GM20431 (cell line): ENCODE results near the gene LITAF.

ENCODE experiments used
- in situ Hi-C: fragments of 300-500 bp; cut with MseI, MboI; formaldehyde crosslinking; loops from one replicate; pipeline ENCODE4 v1.15.0; 2020; ENCODE audit warnings: low sequenced_read_pairs; ENCODE audit not compliant: unreplicated experiment

LITAF gene

GRCh38 chr16:11557801-11558200 lies 28.9 kb downstream of the LITAF start:
- in situ Hi-C loops = no loop called here

DNA sequence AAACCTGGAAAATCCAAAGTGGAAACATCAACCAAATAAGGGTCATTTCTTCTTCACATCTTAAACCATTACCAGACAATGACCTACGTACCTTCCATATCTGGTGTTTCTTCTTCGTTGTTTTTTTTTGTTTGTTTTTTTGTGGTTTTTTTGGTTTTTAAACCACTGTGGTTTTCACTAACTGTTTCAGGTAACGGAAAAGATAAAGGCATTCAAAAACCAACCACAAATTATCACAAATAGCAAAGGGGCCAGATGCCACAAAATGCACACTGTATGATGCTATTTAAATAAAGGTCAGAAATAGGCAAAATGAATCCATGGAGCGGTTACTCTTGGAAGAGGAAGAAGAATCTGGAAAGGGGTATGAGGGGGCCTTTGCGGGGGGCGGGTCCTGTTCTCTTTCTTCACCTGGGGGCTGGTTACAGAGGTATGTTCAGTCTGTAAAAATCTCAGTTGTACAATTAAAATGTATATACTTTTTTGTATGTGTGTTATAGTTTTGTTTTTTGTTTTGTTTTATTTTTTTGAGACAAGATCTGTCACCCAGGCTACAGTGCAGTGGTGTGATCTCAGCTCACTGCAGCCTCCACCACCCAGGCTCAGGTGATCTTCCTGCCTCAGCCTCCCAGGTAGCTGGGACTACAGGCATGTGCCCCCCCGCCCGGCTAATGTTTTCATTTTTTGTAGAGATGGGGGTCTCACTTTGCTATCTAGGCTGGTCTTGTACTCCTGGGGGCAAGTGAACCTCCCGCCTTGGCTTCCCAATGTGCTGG lies 29.6 kb downstream of the LITAF start:
- in situ Hi-C loops = no loop called here

DNA sequence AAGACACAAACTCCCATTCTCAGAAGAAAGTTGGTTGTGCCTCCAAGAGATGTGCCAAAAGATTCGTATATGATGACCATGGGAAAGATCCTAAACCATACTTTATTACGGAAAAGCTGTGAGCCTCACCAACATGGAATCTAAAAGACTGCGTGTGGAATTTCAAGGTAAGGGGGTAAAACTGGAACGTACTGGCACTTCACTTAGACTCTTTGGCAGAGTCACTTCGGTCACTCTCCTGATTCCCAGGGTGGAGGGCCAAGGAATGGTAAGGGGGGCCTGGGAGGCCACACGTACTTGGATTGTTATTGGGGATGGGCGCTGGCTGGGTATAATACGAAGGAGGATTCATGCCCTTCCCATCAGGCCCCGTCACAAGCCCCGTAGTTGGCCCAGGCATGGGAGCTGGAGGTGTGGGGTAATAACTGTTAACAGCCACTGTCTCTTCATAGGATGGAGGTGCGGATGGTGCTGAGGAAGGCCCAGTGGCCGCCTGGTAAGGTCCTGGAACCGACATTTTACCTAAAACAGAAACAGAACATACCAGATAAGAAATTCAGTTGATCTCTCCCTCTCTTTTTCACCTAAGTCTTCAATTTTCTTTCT lies 30.4 kb downstream of the LITAF start:
- in situ Hi-C loops = no loop called here

GRCh38 chr16:11554053-11554452 lies 32.7 kb downstream of the LITAF start:
- in situ Hi-C loops = no loop called here

GRCh38 chr16:11553371-11553770 lies 33.3 kb downstream of the LITAF start:
- in situ Hi-C loops = no loop called here

GRCh38 chr16:11552440-11552839 lies 34.3 kb downstream of the LITAF start:
- in situ Hi-C loops = no loop called here

GRCh38 chr16:11551842-11552241 lies 34.9 kb downstream of the LITAF start:
- in situ Hi-C loops = no loop called here

DNA sequence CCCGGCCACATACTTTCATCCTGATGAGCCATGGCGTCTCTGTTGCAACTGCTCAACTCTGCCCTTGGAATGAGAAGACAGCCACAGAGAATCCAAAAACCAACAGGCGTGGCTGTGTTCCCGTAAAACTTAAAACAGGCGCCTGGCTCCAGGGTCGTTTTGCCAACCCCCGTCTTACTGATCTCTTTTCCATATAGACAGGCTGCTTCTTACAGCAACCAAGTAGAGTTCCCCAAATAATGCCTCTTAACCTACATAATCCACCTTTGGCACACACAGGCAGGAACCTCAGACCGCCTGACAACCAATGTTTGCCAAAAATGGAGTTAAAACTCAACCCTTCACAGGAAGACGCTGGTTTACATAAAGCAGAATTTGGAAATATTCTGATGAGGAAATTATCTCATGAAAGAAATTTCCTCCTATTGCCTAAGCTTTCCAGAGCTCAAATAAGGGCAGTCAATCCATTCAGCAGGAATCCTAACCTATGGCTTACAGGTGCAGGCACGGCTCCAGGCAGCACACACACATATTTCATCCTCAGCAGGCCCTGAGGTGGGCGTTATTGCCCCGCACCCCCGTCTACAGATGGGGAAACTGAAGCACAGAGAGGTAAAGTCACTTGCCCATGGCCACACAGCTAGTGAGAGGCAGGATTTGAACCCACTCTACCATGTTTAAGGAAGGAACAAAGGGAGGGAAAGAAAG lies 35.8 kb downstream of the LITAF start:
- in situ Hi-C loops = no loop called here

- in situ Hi-C loops = loop anchor here (25.0 kb wide), 1 partner anchor 265 kb away; no protein-coding TSS in a partner anchor
These were observed 39.4 kb downstream of the LITAF start for GRCh38 chr16:11547118-11547916.

DNA sequence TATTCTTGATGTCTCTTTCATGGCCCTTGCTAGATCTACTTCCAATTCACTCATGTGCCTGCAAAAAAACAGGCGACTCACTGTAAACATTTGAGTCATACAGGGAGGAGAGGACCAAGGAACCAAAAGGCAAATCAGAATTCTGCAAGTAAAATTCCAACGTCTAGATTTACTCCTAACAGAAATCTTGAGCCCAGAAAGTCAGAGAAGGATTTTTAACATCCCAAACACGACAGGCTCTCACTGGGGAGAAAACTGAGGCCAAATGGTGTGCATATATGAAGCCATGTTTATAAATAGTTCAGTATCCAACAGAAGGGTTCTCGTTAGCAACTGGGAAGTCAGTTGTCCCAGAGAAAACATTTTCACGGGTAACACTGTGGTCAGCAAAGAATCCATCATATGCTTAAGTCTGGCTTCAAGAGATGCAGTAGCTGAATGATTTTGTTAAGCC lies 40.1 kb downstream of the LITAF start:
- in situ Hi-C loops = loop anchor here (25.0 kb wide), 1 partner anchor 266 kb away; no protein-coding TSS in a partner anchor

DNA sequence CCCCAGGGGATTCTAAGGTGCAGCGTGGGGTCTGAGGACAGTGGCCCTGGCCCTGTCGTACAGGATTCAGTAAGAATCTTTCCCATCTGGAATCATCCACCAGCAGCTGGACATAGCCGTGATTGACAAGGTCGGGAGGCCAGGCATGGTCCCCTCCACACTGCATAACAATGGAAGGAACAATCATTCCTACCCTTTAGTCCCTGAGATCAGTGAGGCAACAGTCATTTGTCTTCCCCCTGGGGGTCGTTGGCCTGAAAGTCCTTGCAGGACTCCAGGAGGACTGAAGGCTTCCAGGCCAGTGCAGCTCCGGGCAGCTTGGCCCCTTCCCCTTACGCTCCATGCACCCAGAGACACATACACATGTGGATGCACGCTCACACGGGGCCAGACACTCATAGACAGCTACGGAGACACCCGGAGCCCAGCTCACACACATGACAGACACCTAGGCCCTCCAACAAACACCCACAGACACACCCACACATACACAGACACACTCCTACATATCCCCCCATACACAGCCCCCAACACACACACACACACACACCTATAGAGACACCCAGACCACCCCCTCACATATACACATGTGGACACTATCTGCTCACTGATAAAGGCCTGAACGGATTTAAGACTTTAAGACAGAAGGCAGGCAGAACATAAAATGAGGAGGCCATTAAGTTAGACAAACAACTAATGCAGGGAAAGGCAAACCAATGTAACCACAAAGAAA lies 42.9 kb downstream of the LITAF start:
- in situ Hi-C loops = loop anchor here (25.0 kb wide), 1 partner anchor 268 kb away; no protein-coding TSS in a partner anchor

GRCh38 chr16:11542069-11542744 lies 44.5 kb downstream of the LITAF start:
- in situ Hi-C loops = loop anchor here (25.0 kb wide), 1 partner anchor 270 kb away; no protein-coding TSS in a partner anchor

DNA sequence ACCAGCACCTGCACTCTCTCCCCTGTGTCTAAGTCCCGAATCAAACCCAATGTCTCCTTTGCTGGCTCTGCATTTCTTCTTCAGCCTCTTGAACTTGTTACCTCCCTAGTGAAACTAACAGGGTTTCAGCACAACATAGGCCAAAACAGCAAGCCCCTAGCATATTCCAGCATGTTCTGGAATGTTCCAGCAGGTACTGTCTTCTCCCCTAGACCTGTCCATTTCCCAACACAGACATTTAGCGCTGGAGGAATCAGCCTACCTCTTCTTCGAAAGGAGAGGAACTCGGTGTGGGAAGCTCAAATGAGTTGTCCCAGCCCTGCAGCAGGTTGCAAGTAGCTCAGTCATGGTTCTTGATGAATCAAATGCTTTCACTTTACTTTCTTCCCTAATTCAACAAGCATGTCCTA lies 47.1 kb downstream of the LITAF start:
- in situ Hi-C loops = loop anchor here (10.0 to 25.0 kb wide), 2 partner anchors 105 to 273 kb away; no protein-coding TSS in a partner anchor

GRCh38 chr16:11538880-11539279 lies 47.8 kb downstream of the LITAF start:
- in situ Hi-C loops = loop anchor here (10.0 to 25.0 kb wide), 2 partner anchors 106 to 273 kb away; no protein-coding TSS in a partner anchor

DNA sequence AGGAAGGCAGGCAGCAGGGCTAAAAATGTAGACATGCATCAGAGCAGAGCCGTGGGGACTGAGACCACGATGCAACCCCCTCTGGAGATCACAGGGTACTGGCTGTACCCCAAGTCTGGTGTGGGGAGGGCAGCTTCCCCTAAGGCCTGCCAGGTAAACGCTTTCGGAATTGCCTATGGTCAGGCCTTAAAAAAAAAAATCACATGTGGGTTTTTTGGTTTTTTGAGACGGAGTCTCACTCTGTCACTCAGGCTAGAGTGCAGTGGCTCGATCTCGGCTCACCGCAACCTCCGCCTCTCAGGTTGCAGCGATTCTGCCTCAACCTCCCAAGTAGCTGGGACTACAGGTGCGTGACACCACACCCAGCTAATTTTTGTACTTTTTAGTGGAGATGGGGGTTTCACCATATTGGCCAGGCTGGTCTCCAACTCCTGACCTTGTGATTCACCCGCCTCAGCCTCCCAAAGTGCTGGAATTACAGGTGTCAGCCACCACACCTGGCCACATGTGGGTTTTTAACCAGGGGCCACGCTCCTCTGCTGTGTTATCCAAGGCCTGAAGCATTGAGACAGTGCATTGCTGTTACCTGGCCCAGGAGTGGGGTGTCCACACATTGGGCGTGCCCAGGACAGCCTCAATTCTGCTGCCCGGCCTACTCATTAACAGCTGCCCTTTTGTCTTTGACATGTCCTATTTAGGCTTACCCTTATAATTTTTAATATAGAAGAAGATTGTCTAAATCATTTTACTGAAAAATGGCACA lies 50.4 kb downstream of the LITAF start:
- in situ Hi-C loops = loop anchor here (10.0 to 25.0 kb wide), 2 partner anchors 109 to 276 kb away; no protein-coding TSS in a partner anchor

DNA sequence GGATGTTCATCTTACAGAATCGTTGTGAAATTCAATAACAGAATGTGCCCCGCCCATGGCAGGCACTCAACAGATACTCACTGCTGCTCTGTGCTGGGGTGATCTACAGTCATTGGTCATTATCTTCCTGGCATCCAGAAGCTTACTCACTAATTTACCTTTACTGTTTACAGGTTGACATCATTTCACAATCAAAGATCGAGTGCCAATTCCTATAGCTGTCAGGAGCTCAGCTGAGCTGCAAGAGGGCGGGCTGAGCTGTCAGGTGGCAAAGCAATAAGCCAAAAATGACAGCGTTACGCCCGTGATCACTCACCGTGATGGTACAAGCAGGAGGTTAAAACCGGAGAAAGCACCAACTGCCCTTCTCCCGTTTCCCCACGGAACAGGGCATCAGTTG lies 51.2 kb downstream of the LITAF start:
- in situ Hi-C loops = loop anchor here (10.0 to 25.0 kb wide), 2 partner anchors 109 to 277 kb away; no protein-coding TSS in a partner anchor

DNA sequence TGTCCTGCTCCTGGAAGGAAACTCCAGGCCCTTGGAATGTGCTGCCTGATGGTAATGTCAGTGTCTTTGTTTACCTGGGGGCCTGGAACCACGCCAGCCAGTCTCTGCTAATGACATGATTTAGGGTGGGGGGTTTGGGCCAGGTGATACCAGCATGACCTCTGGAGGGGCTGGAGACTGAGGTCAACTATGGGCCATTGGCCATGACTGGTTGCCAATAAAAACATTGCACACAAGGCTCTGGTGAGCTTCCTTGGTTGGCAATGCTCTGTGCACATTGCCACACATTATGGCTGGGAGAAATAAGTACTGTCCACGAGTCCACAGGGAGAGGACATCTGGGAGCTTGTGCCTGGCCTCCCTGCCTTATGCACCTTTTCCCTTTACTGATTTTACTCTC lies 52.5 kb downstream of the LITAF start:
- in situ Hi-C loops = loop anchor here (10.0 to 25.0 kb wide), 2 partner anchors 111 to 278 kb away; no protein-coding TSS in a partner anchor

GRCh38 chr16:11533588-11533987 lies 53.1 kb downstream of the LITAF start:
- in situ Hi-C loops = loop anchor here (10.0 to 25.0 kb wide), 2 partner anchors 111 to 279 kb away; no protein-coding TSS in a partner anchor
